Measurements from ENCODE around the gene LRP1B.
"Not testable (repeated sequence)": the region's sequence is repeated elsewhere in the genome, so short reads cannot be mapped to it uniquely, and the experiment has no call there.

LRP1B gene

DNA sequence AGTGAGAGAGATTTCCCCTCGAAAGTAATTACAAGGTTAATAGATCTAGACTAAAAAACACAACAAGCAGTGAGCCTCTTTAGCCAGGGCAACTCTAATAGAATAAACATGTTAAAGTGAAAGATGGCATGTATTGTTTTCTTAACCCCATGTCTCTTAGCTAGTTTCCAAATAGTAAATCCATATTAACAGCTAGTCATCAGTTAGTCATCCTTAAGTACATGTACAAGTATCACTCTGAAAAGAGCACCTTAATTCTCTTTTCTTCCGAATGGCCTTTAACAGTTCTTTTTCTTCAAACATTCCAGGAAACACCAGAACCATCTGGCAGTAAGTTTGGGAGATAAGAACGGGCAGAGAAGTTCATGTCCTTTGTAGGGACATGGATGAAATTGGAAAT, 1480.0 kb downstream of the LRP1B start:
- no peak overlapping the region for H3K4me3 ChIP-seq (ENCODE audit: insufficient read depth, low read depth, low read length, poor library complexity, severe bottlenecking)
- H3K27ac ChIP-seq (ENCODE audit: insufficient read depth, low read length, poor library complexity, severe bottlenecking), result no peak overlapping the region
- DNase-seq, result no peak
- H3K27me3 ChIP-seq (replicated peaks; ENCODE audit: control insufficient read depth, insufficient read depth, low read length, poor library complexity, severe bottlenecking), result no peaks in the 10 kb centered on the region
- no peaks in the 10 kb centered on the region for H3K36me3 ChIP-seq (ENCODE audit: control insufficient read depth, insufficient read depth, low read length)
- no peaks in the 10 kb centered on the region for H3K4me1 ChIP-seq (ENCODE audit: control insufficient read depth, insufficient read depth, low read length, poor library complexity, severe bottlenecking)
- no peaks in the 10 kb centered on the region for H3K9me3 ChIP-seq (ENCODE audit: control insufficient read depth, low read length)

DNA sequence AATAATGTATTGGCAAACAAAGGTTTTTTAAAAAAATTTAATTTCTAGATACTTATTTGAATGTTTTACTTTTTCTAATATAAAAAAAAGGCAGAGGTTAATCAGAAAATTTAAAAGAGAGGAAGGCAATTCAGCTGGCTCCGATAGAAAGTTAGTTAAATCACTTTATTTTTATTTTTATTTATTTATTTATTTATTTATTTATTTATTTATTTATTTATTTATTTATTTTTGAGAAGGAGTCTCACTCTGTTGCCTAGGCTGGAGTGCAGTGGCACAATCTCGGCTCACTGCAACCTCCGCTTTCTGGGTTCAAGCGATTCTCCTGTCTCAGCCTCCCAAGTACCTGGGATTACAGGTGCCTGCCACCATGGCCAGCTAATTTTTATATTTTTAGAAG, 1480.7 kb downstream of the LRP1B start:
- H3K27ac ChIP-seq (ENCODE audit: insufficient read depth, low read length, poor library complexity, severe bottlenecking); DNase-seq; H3K4me1 ChIP-seq (ENCODE audit: control insufficient read depth, insufficient read depth, low read length, poor library complexity, severe bottlenecking); H3K4me3 ChIP-seq (ENCODE audit: insufficient read depth, low read depth, low read length, poor library complexity, severe bottlenecking); H3K36me3 ChIP-seq (ENCODE audit: control insufficient read depth, insufficient read depth, low read length); H3K27me3 ChIP-seq (replicated peaks; ENCODE audit: control insufficient read depth, insufficient read depth, low read length, poor library complexity, severe bottlenecking); H3K9me3 ChIP-seq (ENCODE audit: control insufficient read depth, low read length): not testable (repeated sequence)

DNA sequence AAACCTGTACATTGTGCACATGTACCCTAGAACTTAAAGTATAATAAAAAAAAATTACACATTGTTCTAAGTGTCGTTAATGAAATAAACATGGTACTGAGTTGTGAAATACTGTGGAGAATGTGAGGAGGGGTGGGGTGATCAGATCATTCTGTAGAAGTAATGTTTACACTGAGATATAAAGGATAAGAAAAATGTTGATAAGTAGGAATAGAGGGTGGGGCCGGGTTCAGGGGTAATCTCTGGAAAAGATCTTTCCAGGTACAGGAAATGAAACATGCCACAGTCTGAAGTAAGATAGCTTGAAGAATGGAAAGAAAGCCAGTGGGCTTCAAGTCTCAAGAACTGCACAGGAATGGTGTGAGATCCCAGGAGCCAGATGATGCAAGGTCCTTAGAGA, 1482.4 kb downstream of the LRP1B start:
- no peak overlapping the region for H3K27ac ChIP-seq (ENCODE audit: insufficient read depth, low read length, poor library complexity, severe bottlenecking)
- H3K4me1 ChIP-seq (ENCODE audit: control insufficient read depth, insufficient read depth, low read length, poor library complexity, severe bottlenecking), result no peaks in the 10 kb centered on the region
- no peaks in the 10 kb centered on the region for H3K36me3 ChIP-seq (ENCODE audit: control insufficient read depth, insufficient read depth, low read length)
- no peak overlapping the region for H3K4me3 ChIP-seq (ENCODE audit: insufficient read depth, low read depth, low read length, poor library complexity, severe bottlenecking)
- H3K9me3 ChIP-seq (ENCODE audit: control insufficient read depth, low read length), result no peaks in the 10 kb centered on the region
- no peak for DNase-seq
- H3K27me3 ChIP-seq (replicated peaks; ENCODE audit: control insufficient read depth, insufficient read depth, low read length, poor library complexity, severe bottlenecking), result no peaks in the 10 kb centered on the region

DNA sequence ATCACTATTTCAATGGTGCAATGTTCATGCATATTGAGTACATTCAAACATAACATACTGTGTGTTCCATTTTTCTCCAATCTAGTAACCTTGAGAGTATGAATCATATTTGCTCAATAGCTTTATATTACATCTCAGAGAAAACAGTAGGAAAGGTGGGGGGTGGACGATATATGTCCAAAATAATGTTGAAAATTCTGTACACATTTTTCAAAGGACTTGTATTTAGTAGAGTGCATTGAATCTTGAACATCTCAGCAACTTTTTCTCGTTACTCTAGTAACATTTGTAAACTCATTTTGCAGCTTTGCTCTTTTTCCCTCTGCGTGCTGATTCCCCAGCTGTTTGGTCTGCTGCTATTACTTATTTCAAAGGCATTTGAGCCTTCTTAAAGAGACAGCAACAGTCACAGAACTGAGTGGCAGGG, 1487.0 kb downstream of the LRP1B start:
- Histone ChIP-seq H3K27ac (ENCODE audit: insufficient read depth, low read length, poor library complexity, severe bottlenecking) (no peak overlapping the region), H3K4me3 (ENCODE audit: insufficient read depth, low read depth, low read length, poor library complexity, severe bottlenecking) (no peak overlapping the region), H3K4me1 (ENCODE audit: control insufficient read depth, insufficient read depth, low read length, poor library complexity, severe bottlenecking) (no peaks in the 10 kb centered on the region), H3K36me3 (ENCODE audit: control insufficient read depth, insufficient read depth, low read length) (no peaks in the 10 kb centered on the region), H3K9me3 (ENCODE audit: control insufficient read depth, low read length) (no peaks in the 10 kb centered on the region), H3K27me3 (replicated peaks; ENCODE audit: control insufficient read depth, insufficient read depth, low read length, poor library complexity, severe bottlenecking) (no peaks in the 10 kb centered on the region)
- no peak for DNase-seq

DNA sequence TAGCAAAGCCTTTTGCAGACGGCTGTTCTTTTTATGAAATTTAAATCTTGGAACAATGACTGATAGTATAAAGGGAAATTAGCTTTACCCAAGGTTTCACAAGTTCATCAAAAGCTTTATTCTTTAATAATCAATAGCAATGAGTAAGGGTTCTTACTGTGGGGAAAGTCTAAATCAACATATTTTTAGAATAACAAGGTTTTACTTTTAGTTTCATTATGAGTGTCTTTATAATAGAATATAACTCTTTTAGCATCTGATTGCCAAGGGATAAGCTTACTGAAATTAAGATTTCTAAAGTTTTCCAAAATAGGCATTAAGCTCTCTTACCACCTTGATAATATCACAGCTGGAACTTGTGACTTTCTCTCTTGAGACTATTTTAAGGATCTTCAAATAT, 1489.7 kb downstream of the LRP1B start:
- H3K9me3 ChIP-seq (ENCODE audit: control insufficient read depth, low read length), result no peaks in the 10 kb centered on the region
- no peaks in the 10 kb centered on the region for H3K4me1 ChIP-seq (ENCODE audit: control insufficient read depth, insufficient read depth, low read length, poor library complexity, severe bottlenecking)
- no peak overlapping the region for H3K4me3 ChIP-seq (ENCODE audit: insufficient read depth, low read depth, low read length, poor library complexity, severe bottlenecking)
- no peaks in the 10 kb centered on the region for H3K36me3 ChIP-seq (ENCODE audit: control insufficient read depth, insufficient read depth, low read length)
- DNase-seq, result no peak
- H3K27me3 ChIP-seq (replicated peaks; ENCODE audit: control insufficient read depth, insufficient read depth, low read length, poor library complexity, severe bottlenecking), result no peaks in the 10 kb centered on the region
- no peak overlapping the region for H3K27ac ChIP-seq (ENCODE audit: insufficient read depth, low read length, poor library complexity, severe bottlenecking)

DNA sequence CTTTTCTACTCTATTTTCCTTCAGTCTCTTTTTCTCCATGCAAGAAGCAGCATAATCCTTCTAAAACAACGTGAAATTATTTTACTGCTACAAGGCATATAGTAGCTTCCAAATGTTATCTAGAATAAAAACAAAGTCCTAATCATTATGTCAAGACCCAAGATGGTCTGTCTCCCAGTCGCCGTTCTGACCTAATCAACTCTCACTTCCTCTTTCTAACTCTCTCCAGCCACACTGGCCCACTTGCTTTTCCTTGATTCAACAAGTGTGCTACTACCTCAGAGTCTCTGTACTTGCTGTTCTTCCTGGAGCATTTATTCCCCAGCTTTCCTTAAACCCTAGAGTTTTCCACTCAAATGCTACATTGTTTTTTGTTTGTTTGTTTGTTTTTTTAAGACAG, 1491.2 kb downstream of the LRP1B start:
- no peak overlapping the region for H3K27ac ChIP-seq (ENCODE audit: insufficient read depth, low read length, poor library complexity, severe bottlenecking)
- DNase-seq, result no peak
- H3K36me3 ChIP-seq (ENCODE audit: control insufficient read depth, insufficient read depth, low read length), result no peaks in the 10 kb centered on the region
- no peak overlapping the region for H3K4me3 ChIP-seq (ENCODE audit: insufficient read depth, low read depth, low read length, poor library complexity, severe bottlenecking)
- H3K9me3 ChIP-seq (ENCODE audit: control insufficient read depth, low read length), result no peaks in the 10 kb centered on the region
- no peaks in the 10 kb centered on the region for H3K4me1 ChIP-seq (ENCODE audit: control insufficient read depth, insufficient read depth, low read length, poor library complexity, severe bottlenecking)
- H3K27me3 ChIP-seq (replicated peaks; ENCODE audit: control insufficient read depth, insufficient read depth, low read length, poor library complexity, severe bottlenecking), result no peaks in the 10 kb centered on the region

DNA sequence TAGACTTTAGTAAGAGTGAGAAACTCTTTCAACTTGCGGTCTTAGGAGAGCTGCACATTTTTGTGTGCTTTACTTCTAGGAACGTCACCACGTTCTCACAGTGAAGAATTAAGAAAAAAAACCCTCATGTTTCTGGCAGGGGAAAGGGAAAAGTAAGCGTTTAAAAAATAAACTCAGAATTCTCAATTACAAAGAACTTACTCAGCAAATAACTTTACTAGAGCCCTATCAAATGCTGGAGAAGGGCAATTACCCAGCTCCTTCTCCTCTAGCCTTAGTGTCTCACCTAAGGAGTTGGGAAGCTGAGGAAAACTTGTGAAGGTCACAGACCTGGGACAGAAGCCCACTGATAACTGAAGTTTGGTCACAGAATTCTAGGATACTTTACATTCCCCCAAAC, 1500.3 kb downstream of the LRP1B start:
- Histone ChIP-seq H3K4me3 (ENCODE audit: insufficient read depth, low read depth, low read length, poor library complexity, severe bottlenecking) (no peak overlapping the region), H3K36me3 (ENCODE audit: control insufficient read depth, insufficient read depth, low read length) (no peaks in the 10 kb centered on the region), H3K9me3 (ENCODE audit: control insufficient read depth, low read length) (no peaks in the 10 kb centered on the region), H3K27ac (ENCODE audit: insufficient read depth, low read length, poor library complexity, severe bottlenecking) (no peak overlapping the region), H3K27me3 (replicated peaks; ENCODE audit: control insufficient read depth, insufficient read depth, low read length, poor library complexity, severe bottlenecking) (no peaks in the 10 kb centered on the region), H3K4me1 (ENCODE audit: control insufficient read depth, insufficient read depth, low read length, poor library complexity, severe bottlenecking) (no peaks in the 10 kb centered on the region)
- DNase-seq, result no peak

DNA sequence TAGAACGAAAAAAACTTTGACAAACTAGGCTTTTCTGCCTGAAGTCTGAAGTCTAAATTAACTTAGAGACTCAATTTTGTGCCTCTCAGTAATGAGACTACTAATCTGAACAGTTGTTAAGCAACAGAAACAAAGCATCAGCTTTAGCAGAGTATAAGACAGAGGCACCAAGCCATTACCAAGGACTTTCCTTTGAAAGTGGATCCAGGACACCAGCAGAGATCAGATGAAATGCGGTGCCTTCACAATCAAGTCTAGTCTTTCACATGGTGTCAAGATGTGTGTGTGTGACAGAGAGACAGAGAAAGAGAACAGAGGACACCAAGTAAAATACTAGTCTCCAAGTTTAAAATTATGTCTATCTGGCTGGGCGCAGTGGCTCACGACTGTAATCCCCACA, 1502.9 kb downstream of the LRP1B start:
- no peak for DNase-seq

DNA sequence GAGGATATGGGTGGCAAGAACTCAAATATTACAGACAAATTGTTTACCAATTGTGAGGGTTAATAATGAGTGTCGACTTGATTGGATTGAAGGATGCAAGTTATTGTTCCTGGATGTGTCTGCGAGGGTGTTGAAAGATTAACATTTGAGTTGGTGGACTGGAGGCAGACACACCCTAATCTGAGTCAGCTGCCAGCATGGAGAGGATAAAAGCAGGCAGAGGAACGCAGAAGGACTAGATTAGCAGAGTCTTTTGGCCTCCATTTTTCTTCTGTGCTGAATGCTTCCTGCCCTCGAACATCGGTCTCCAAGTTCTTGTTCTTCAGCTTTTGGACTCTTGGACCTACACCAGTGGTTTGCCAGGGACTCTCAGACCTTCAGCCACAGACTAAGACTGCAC, 1503.7 kb downstream of the LRP1B start:
- Histone ChIP-seq H3K9me3 (ENCODE audit: control insufficient read depth, low read length) (no peaks in the 10 kb centered on the region), H3K36me3 (ENCODE audit: control insufficient read depth, insufficient read depth, low read length) (no peaks in the 10 kb centered on the region), H3K27ac (ENCODE audit: insufficient read depth, low read length, poor library complexity, severe bottlenecking) (no peak overlapping the region), H3K4me3 (ENCODE audit: insufficient read depth, low read depth, low read length, poor library complexity, severe bottlenecking) (no peak overlapping the region), H3K4me1 (ENCODE audit: control insufficient read depth, insufficient read depth, low read length, poor library complexity, severe bottlenecking) (no peaks in the 10 kb centered on the region), H3K27me3 (replicated peaks; ENCODE audit: control insufficient read depth, insufficient read depth, low read length, poor library complexity, severe bottlenecking) (no peaks in the 10 kb centered on the region)
- no peak for DNase-seq

More for the DNA sequence above, 1502.9 kb downstream of the LRP1B start:
- Histone ChIP-seq H3K36me3 (ENCODE audit: control insufficient read depth, insufficient read depth, low read length) (no peaks in the 10 kb centered on the region), H3K27ac (ENCODE audit: insufficient read depth, low read length, poor library complexity, severe bottlenecking) (no peak overlapping the region), H3K27me3 (replicated peaks; ENCODE audit: control insufficient read depth, insufficient read depth, low read length, poor library complexity, severe bottlenecking) (no peaks in the 10 kb centered on the region), H3K4me1 (ENCODE audit: control insufficient read depth, insufficient read depth, low read length, poor library complexity, severe bottlenecking) (no peaks in the 10 kb centered on the region), H3K4me3 (ENCODE audit: insufficient read depth, low read depth, low read length, poor library complexity, severe bottlenecking) (no peak overlapping the region), H3K9me3 (ENCODE audit: control insufficient read depth, low read length) (no peaks in the 10 kb centered on the region)

DNA sequence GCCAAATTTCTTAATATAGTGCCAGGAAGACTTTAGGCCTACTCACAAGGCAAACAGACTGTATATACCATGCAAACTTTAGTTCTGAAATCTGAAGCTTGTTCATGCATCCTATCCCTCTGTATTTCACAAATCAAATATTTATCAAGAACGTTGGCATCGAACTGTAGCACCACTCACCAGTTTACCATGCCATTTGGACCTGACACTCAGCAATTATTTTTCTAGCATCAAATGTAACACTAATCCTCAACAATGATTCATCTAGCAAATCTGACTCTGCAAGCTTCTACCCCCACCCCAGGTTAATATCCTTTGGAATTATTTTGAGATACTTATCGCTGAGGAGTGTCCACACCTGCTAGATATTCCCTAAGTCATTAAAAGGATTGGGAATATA, 1506.6 kb downstream of the LRP1B start:
- no peaks in the 10 kb centered on the region for H3K4me1 ChIP-seq (ENCODE audit: control insufficient read depth, insufficient read depth, low read length, poor library complexity, severe bottlenecking)
- no peaks in the 10 kb centered on the region for H3K9me3 ChIP-seq (ENCODE audit: control insufficient read depth, low read length)
- no peaks in the 10 kb centered on the region for H3K27me3 ChIP-seq (replicated peaks; ENCODE audit: control insufficient read depth, insufficient read depth, low read length, poor library complexity, severe bottlenecking)
- H3K27ac ChIP-seq (ENCODE audit: insufficient read depth, low read length, poor library complexity, severe bottlenecking), result no peak overlapping the region
- no peak overlapping the region for H3K4me3 ChIP-seq (ENCODE audit: insufficient read depth, low read depth, low read length, poor library complexity, severe bottlenecking)
- no peaks in the 10 kb centered on the region for H3K36me3 ChIP-seq (ENCODE audit: control insufficient read depth, insufficient read depth, low read length)
- DNase-seq, result no peak

Measured in effector memory CD4-positive, alpha-beta T cell (primary cell).